Thyroid gland (tissue), 4 donors: ENCODE results near the gene BRAT1.

ENCODE experiments used
- POLR2A ChIP-seq, 2 donors: fragments of 450-650 bp; IDR thresholded peaks; one replicate each; pipeline ENCODE4 v1.6.1; 2017; ENCODE audit warnings: antibody characterized with exemption in 2 of 2, mild to moderate bottlenecking in 2 of 2, moderate library complexity in 1 of 2
- TF ChIP-seq, protein P1 (sequence below), 6 experiments: fragments of 200-600 bp in 3 of 6; fragments of 450-650 bp in 3 of 6; sonication (generic) in 3 of 6; IDR thresholded peaks; one replicate each; pipeline ENCODE4 v1.5.1; 2016 to 2019; ENCODE audit warnings: antibody characterized with exemption in 6 of 6, mild to moderate bottlenecking in 2 of 6, inconsistent platforms in 1 of 6, moderate library complexity in 1 of 6

DNA sequence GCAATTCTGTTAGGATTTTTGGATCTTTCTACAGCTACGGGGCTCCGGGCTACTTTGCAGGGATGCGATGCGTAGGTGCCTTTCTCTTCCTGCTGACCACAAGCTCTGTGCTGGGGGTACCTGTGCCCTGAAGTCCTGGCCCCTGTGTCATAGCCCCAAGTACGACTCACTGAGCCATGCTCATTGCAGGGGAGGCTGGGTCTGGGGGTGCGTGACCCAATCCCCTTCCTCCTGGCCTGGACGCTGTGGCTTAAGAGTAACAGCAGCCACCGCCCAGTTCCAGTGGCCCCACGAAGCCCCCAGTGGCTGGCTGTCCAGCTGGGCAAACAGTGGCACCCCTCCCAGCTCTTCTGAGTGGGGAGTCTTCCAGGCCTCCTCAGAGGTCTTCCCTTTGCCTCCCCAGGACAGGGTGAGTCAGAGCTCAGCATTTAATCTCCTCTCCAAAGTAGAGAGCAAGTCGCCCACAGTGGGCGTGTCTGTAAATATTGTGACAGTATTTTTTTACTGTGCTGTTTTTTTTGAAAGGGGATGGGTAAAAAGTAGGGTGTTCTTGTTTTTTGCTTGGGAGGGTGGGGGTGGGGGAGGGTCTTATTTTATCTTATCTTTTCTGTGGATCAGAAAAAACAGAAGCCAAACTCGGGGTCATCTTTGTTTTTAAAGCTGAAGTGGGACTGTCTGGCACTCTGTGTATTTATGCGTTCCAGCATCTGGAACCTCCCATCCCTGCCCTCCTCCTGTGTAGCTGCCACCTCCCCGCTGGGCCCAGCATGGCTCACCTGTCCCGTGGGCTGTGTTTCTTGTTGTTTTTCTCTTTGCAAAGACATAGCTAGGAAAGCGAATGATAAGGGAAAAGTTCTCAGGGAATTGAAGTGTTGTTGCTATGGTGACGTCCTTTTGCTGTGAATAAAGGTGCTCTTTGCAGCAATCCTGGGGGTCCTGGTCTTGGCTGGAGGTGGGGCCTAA is 27.5 kb downstream of the BRAT1 start:
- no peak for TF ChIP-seq POLR2A (IDR thresholded peaks at IDR 0.05)
- TF ChIP-seq, protein P1, sequence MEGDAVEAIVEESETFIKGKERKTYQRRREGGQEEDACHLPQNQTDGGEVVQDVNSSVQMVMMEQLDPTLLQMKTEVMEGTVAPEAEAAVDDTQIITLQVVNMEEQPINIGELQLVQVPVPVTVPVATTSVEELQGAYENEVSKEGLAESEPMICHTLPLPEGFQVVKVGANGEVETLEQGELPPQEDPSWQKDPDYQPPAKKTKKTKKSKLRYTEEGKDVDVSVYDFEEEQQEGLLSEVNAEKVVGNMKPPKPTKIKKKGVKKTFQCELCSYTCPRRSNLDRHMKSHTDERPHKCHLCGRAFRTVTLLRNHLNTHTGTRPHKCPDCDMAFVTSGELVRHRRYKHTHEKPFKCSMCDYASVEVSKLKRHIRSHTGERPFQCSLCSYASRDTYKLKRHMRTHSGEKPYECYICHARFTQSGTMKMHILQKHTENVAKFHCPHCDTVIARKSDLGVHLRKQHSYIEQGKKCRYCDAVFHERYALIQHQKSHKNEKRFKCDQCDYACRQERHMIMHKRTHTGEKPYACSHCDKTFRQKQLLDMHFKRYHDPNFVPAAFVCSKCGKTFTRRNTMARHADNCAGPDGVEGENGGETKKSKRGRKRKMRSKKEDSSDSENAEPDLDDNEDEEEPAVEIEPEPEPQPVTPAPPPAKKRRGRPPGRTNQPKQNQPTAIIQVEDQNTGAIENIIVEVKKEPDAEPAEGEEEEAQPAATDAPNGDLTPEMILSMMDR (IDR thresholded peaks at IDR 0.05) = no peak
